Measurements from ENCODE around the gene MAGI1.
"Not testable (repeated sequence)": the region's sequence is repeated elsewhere in the genome, so short reads cannot be mapped to it uniquely, and the experiment has no call there.

The MAGI1 gene

GRCh38 chr3:65734792-65735191 lies 303.9 kb downstream of the MAGI1 start:
- no peak for DNase-seq

DNA sequence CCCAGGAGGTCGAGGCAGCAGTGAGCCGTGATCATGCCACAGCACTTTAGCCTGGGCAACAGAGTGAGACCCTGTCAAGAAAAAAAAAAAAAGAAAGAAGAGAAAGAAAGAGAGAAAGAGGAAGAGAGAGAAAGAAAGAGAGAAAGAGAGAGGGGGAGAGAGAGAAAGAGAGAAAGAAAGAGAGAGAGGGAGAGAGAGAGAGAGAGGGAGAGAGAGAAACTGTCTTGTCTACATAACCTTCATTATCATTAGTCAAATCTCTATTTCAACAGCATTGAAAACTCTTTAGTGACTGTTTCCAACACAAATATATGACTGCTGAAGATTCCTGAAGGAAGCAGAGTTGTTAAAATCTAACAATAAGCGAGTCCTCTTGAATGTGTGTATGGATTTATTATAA lies 304.3 kb downstream of the MAGI1 start:
- DNase-seq: no peak

DNA sequence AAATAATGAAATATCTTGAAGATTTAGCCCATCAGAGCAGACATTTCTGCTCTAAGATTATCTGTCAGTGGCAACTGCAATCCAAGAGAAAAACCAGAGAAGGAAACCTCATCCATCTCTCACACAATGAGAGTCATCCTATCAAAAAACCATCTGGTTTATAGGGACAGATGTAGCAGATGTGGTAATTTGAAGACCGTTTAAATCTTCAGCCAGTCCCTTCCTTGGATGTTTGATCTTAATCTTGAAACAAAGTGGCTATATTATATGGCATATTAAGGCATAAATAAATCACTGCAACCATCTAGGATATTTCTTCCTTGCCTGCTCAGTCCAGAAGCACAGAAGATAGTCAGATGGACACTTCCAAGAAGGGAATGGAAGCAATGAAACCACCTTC lies 305.3 kb downstream of the MAGI1 start:
- DNase-seq: no peak

DNA sequence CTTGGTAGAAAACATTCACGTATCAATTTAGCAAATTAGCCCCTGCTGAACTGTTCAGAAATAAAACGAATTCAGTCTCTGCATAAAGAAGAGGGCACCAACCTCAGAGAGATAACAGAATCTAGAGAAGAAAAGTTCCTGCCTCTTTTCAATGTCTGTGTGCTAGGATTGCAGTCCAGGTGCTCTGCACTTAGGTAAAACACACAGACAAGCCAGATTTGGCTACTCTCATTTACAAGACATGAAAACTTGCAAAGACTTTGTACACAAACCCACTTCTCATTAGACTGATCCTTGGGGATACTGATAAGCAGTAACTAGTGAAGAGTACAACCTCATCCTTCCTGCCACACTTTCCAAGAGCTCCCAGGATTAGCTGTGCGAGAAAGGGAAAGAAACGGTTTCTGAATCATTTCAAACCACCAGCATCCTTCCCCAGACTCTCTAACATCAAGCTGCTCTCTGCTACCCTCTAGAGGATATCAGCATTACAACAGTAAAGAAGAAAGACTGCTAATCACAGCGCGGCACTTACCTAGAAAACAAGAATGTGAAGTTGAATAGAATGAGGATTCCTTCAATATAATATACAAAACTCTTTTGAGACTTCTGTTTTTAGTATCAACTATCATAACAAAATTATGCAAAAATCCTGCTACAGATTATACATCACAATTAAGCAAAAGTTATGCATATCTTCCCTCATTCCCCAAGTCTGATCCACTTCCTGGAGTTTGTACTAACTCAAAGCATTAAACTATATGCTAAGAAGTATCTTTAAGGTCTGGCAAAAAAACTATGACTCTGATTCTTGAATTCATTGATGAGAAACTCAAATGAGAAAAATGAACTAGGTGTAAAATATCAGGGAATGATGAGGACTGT lies 306.4 kb downstream of the MAGI1 start:
- DNase-seq: peak; percentile 22 to 32

- no peak for DNase-seq
These were observed 308.3 kb downstream of the MAGI1 start for GRCh38 chr3:65730449-65730848.

DNA sequence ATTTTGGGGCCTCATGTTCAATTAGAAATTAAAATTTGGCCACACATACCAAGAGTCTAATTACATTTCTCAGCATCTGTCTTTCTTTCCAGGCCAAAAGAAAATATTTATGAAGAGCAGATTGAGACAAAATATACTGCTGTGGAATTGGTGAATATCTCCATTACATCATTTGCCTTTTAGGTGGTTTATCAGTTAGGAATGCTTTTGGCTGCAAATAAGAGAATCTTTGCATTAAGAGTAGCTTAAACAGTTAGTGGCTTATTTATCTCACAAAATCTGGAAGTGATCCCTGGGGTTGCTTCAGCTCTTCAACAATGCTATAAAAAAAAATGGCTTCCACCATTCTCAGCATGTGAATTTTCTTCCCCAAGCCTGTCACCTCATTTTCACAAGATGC lies 308.7 kb downstream of the MAGI1 start:
- DNase-seq: no peak

DNA sequence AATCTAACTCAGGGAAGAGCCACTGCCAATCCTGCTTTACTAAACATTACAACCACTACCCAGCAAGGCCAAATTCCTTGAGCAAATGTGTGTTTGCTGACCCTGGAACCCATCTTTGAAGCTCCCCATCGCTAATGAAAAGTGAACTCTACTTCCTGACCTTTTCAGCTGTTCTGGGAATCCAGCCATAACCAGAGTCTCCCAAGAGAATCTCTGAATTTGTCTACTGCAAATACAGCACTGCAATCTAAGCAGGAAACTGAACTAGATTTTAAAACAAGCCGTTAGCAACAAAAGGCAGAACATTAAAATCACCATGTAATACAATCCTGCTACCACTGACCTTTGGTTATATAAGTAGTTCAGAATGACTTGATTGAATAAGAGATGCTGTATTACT lies 309.2 kb downstream of the MAGI1 start:
- DNase-seq: no peak

- DNase-seq: no peak
These were observed 310.6 kb downstream of the MAGI1 start for GRCh38 chr3:65728138-65728537.

DNA sequence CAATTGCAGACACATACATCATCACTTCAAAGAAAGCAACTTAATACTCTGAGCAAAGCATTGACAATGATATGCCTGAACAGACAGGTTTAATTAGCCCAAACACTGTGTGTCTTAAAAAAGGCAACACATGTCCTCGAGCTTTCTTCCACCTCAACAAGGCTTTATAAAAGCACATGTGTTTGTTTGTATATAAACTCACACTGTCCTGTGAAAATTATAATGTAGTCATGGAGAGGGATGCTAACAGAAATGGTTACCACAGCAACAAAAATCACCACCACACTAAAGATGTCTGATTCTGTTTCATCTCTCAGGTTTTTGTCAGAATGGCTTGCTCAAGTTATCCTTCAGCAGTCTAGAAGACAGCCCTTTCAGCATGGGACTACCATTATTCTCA lies 314.7 kb downstream of the MAGI1 start:
- DNase-seq: no peak

GRCh38 chr3:65723011-65723410 lies 315.7 kb downstream of the MAGI1 start:
- DNase-seq: no peak

GRCh38 chr3:65720989-65721737 lies 317.6 kb downstream of the MAGI1 start:
- DNase-seq: no peak

DNA sequence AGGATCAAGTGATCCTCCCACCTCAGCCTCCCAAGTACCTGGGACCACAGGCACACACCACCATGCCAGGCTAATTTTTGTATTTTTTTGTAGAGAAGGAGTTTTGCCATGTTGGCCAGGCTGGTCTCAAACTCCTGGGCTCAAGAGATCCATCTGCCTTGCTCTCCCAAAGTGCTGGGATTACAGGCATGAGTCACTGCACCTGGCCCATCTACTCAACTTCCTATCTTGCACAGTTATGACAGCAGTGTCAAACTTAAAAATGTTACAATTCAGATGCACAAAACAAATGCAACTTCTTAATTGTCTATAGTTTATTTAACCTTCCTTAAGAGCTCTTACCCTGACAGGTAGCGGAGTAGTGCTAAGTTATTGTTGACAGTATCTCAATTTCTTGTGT lies 319.1 kb downstream of the MAGI1 start:
- DNase-seq: not testable (repeated sequence)

GRCh38 chr3:65717676-65718346 lies 320.9 kb downstream of the MAGI1 start:
- DNase-seq: no peak

- no peak for DNase-seq
These were observed 322.5 kb downstream of the MAGI1 start for GRCh38 chr3:65716071-65716751.

GRCh38 chr3:65714134-65714533 lies 324.6 kb downstream of the MAGI1 start:
- no peak for DNase-seq

GRCh38 chr3:65713016-65713415 lies 325.7 kb downstream of the MAGI1 start:
- peak in 1 of 2 experiments; percentile 3 for DNase-seq

- DNase-seq: no peak
These were observed 326.6 kb downstream of the MAGI1 start for GRCh38 chr3:65712140-65712539.

DNA sequence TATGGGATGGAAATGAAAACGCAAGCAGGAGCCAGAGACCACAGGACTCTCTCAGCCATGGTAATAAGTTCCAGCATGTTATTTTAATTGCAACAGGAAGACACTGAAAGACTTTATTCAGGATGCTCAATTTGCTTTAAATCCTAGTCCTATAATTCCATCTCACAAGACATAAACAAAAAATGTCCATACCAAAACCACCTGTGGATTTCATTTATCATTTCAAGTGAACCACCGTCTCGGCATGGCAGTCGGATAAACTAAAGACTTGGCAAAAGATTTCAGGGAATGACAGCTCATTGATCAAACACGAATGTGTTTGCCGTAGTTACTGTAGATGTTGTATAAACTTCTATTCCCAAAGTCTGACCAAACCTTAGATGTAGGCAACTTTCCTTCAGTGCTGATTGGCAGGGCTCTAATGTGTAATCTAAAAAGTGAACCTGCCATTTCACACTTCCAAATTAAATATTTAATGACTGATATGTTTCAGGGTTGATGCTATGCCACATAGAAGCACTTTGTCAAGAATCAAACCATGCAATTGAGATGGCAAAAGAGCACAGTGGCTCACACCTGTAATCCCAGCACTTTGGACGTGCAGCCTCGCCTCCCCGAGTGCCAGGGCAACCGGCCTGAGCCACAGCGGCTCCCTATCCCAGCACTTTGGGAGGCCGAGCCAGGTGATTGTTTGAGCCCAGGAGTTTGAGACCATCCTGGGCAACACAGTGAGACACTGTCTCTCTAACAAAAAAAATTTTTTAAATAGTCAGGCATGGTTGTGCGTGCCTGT lies 331.7 kb downstream of the MAGI1 start:
- DNase-seq: no peak

- DNase-seq: no peak
These were observed 332.4 kb downstream of the MAGI1 start for GRCh38 chr3:65706301-65706700.

DNA sequence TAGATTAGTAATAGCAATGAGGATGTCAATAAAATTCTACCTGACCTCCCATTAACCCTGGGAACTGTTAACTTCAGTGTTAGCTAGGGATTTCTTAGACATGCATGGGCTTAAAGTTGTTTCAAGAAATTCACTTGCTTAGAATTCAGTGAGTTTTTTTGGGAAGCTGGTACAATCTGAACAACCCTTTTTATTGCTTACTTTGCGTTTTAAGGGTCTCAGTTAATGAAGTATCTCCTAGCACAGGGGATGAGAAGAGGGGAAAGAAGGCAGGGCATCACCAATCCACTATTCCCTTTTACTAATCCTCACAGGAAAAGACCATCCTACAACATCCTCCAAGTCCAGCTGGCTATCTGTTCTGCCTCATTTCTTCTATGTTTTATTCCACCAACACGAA lies 334.9 kb downstream of the MAGI1 start:
- no peak for DNase-seq

DNA sequence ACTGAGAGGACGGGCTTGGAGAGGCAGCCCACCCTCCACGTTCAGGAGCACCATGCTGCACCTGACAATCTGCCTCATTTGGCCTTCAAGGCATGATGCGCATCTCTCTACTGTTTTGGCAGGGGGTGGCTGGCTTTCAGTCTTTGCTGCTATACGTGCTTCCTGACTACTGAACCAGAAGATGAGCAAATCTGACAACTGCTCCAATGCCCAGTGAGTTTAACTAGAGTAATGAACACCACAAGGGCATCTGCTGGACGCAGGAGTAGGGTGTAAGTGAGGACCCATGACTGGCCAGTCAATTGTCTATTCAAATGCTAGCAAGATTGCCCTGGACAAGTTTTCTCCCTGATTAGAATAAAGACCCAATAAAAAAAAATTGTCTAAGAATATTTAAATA lies 335.7 kb downstream of the MAGI1 start:
- DNase-seq: no peak

DNA sequence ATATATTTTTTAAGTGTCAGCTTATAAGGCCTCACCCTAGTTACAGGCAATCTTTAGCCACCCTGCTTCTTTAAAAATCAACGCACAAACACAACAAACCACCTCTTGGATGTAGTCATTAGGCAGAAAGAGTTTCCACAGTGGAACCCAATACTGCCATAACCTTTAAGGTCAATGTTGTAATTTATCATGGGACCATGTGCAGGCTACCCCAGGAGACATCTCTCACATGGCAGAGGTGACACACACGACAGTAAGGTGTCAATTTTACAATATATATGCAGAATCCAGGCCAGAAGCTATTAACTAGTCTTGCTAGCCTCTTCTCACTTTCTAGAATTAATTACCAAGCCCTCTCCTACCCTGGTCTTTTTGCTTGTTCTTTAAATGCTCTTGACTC lies 336.5 kb downstream of the MAGI1 start:
- no peak for DNase-seq

Measured in AML-193 (cell line).